Panc1 (cell line): ENCODE data around the gene SPTLC2.

Source experiments
- REST ChIP-seq, 2 experiments: IDR thresholded peaks; 2 replicates each; pipeline ENCODE4 v1.6.1; 2011 to 2012; ENCODE audit warnings: low read depth in 2 of 2, control low read depth in 1 of 2, low read length in 1 of 2, mild to moderate bottlenecking in 1 of 2, moderate library complexity in 1 of 2; ENCODE audit not compliant: insufficient read depth in 1 of 2
- SIN3A ChIP-seq: IDR thresholded peaks from 2 replicates; pipeline ENCODE4 v1.6.1; 2012; ENCODE audit warnings: low read depth, mild to moderate bottlenecking, low read length, moderate library complexity, borderline replicate concordance; ENCODE audit not compliant: insufficient read depth
- TF ChIP-seq, protein P1 (sequence below): fragments of 450-650 bp; IDR thresholded peaks from 2 replicates; pipeline ENCODE4 v1.5.1; 2017; ENCODE audit warnings: mild to moderate bottlenecking

GRCh38 chr14:77646907-77647306, 30.5 kb upstream of the SPTLC2 start:
- TF ChIP-seq REST (IDR thresholded peaks at IDR 0.05; ENCODE audit: insufficient read depth in 1 of 2, low read depth in 2 of 2, low read length in 1 of 2) (no peak), SIN3A (no peak)
- TF ChIP-seq, protein P1, sequence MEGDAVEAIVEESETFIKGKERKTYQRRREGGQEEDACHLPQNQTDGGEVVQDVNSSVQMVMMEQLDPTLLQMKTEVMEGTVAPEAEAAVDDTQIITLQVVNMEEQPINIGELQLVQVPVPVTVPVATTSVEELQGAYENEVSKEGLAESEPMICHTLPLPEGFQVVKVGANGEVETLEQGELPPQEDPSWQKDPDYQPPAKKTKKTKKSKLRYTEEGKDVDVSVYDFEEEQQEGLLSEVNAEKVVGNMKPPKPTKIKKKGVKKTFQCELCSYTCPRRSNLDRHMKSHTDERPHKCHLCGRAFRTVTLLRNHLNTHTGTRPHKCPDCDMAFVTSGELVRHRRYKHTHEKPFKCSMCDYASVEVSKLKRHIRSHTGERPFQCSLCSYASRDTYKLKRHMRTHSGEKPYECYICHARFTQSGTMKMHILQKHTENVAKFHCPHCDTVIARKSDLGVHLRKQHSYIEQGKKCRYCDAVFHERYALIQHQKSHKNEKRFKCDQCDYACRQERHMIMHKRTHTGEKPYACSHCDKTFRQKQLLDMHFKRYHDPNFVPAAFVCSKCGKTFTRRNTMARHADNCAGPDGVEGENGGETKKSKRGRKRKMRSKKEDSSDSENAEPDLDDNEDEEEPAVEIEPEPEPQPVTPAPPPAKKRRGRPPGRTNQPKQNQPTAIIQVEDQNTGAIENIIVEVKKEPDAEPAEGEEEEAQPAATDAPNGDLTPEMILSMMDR: no peak
